ENCODE data around the gene CDC42SE1.

Gene CDC42SE1

GRCh38 chr1:151047591-151047924, 11.9 kb downstream of the CDC42SE1 start, which contains the start of gene C1orf56:
Gene C1orf56, plus strand, starts transcription at chr1:151047751. Its CDS starts 97 bp downstream, at chr1:151047848.
- Histone ChIP-seq H3K9me3 (ENCODE audit: control insufficient read depth, insufficient read depth, low read length) (no peaks in the 10 kb centered on the region), H3K36me3 (ENCODE audit: control insufficient read depth, low read length) (peaks cover 21% of the 10 kb centered on the region), H3K79me2 (ENCODE audit: control insufficient read depth, low read length) (no peaks in the 10 kb centered on the region), H3F3A (ENCODE audit: control insufficient read depth, insufficient read depth) (peaks cover 33% of the 10 kb centered on the region), H3K4me2 (ENCODE audit: low read length) (peak within 1 kb of the TSS; percentile 92), H3K4me1 (ENCODE audit: control insufficient read depth, low read length) (peaks cover 17% of the 10 kb centered on the region), H3K9me2 (replicated peaks; ENCODE audit: control insufficient read depth, low read length) (no peaks in the 10 kb centered on the region), H3K27ac (ENCODE audit: low read depth, low read length) (no peak within 1 kb of the TSS), H3K27me3 (ENCODE audit: control insufficient read depth, low read length) (no peaks in the 10 kb centered on the region), H3K4me3 (ENCODE audit: low read length) (peak within 1 kb of the TSS; percentile 87), H4K20me1 (ENCODE audit: control insufficient read depth, insufficient read depth, low read depth, low read length) (peaks cover 2% of the 10 kb centered on the region; the same call in 1 of the 2 replicates)
- TF ChIP-seq CTCF (IDR thresholded peaks at IDR 0.05; ENCODE audit: low read depth, low read length, poor library complexity, severe bottlenecking) = no peak
- TF ChIP-seq EZH2phosphoT487 (IDR thresholded peaks at IDR 0.05; ENCODE audit: borderline replicate concordance, low read length) = no peak

GRCh38 chr1:151043163-151043562, 16.3 kb downstream of the CDC42SE1 start:
- Histone ChIP-seq H3K4me3 (ENCODE audit: low read length) (no peak overlapping the region), H3F3A (ENCODE audit: control insufficient read depth, insufficient read depth) (no peaks in the 10 kb centered on the region; the same call in 1 of the 2 replicates), H3K36me3 (ENCODE audit: control insufficient read depth, low read length) (no peaks in the 10 kb centered on the region), H3K4me2 (ENCODE audit: low read length) (no peak overlapping the region), H3K9me2 (replicated peaks; ENCODE audit: control insufficient read depth, low read length) (no peaks in the 10 kb centered on the region), H3K27me3 (ENCODE audit: control insufficient read depth, low read length) (no peaks in the 10 kb centered on the region), H3K4me1 (ENCODE audit: control insufficient read depth, low read length) (peaks cover 11% of the 10 kb centered on the region), H3K27ac (ENCODE audit: low read depth, low read length) (no peak overlapping the region), H3K79me2 (ENCODE audit: control insufficient read depth, low read length) (no peaks in the 10 kb centered on the region), H3K9me3 (ENCODE audit: control insufficient read depth, insufficient read depth, low read length) (no peaks in the 10 kb centered on the region), H4K20me1 (ENCODE audit: control insufficient read depth, insufficient read depth, low read depth, low read length) (no peaks in the 10 kb centered on the region)
- TF ChIP-seq EZH2phosphoT487 (IDR thresholded peaks at IDR 0.05; ENCODE audit: borderline replicate concordance, low read length) = no peak
- no peak for TF ChIP-seq CTCF (IDR thresholded peaks at IDR 0.05; ENCODE audit: low read depth, low read length, poor library complexity, severe bottlenecking)

- no peaks in the 10 kb centered on the region for H3K9me3 ChIP-seq (ENCODE audit: control insufficient read depth, insufficient read depth, low read length)
- peaks cover 6% of the 10 kb centered on the region for H3K36me3 ChIP-seq (ENCODE audit: control insufficient read depth, low read length)
- H3K9me2 ChIP-seq (replicated peaks; ENCODE audit: control insufficient read depth, low read length) = no peaks in the 10 kb centered on the region
- H3F3A ChIP-seq (ENCODE audit: control insufficient read depth, insufficient read depth) = no peaks in the 10 kb centered on the region
- H3K4me1 ChIP-seq (ENCODE audit: control insufficient read depth, low read length) = no peaks in the 10 kb centered on the region
- no peaks in the 10 kb centered on the region for H4K20me1 ChIP-seq (ENCODE audit: control insufficient read depth, insufficient read depth, low read depth, low read length)
- H3K27me3 ChIP-seq (ENCODE audit: control insufficient read depth, low read length) = no peaks in the 10 kb centered on the region
- no peak overlapping the region for H3K4me2 ChIP-seq (ENCODE audit: low read length)
- TF ChIP-seq EZH2phosphoT487 (IDR thresholded peaks at IDR 0.05; ENCODE audit: borderline replicate concordance, low read length) = no peak
- no peak for TF ChIP-seq CTCF (IDR thresholded peaks at IDR 0.05; ENCODE audit: low read depth, low read length, poor library complexity, severe bottlenecking)
- no peaks in the 10 kb centered on the region for H3K79me2 ChIP-seq (ENCODE audit: control insufficient read depth, low read length)
- H3K4me3 ChIP-seq (ENCODE audit: low read length) = no peak overlapping the region
- H3K27ac ChIP-seq (ENCODE audit: low read depth, low read length) = no peak overlapping the region
Observed at GRCh38 chr1:151039521-151039920, 19.9 kb downstream of the CDC42SE1 start.

Measured in DOHH2 (cell line).